ENCODE measurements around the gene RUVBL2. TPM values are rescaled to one million over a fixed set of nuclear protein-coding genes. Genes with fewer than 3 reads are reported as not detected.
"Not testable (repeated sequence)": the region's sequence is repeated elsewhere in the genome, so short reads cannot be mapped to it uniquely, and the experiment has no call there.

RUVBL2 gene
- total RNA-seq, 2 experiments from 2014 or later = 74.7 to 80.1 TPM

DNA sequence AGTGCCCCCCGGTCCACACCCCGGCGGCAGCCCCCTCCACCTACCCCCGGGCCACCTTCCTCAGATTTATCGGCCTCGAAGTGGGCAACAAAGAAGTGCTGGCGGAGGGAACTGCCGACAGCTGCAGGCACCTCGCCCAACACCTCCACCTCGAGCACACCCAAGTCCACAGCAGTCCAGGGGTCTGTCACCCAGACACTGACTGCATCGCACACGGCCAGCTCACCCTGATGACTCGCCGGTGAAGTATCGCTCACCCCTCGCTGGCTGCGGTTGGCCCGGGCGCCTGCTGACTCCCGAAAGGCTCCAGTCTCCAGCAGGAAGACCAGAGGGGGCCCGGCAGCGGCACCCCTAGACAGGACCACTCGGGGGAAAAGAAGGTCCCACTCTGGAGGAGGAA lies 31.9 kb downstream of the RUVBL2 start:
- CTCF ChIA-PET; DNase-seq; H3K36me3 Mint-ChIP-seq (ENCODE audit: low read depth); POLR2A ChIA-PET; H3K27ac Mint-ChIP-seq; H3K27me3 Mint-ChIP-seq; H3K4me3 Mint-ChIP-seq; H3K9me3 Mint-ChIP-seq: not testable (repeated sequence)
- H3K4me1 Mint-ChIP-seq = peaks cover 13% of the 10 kb centered on the region

DNA sequence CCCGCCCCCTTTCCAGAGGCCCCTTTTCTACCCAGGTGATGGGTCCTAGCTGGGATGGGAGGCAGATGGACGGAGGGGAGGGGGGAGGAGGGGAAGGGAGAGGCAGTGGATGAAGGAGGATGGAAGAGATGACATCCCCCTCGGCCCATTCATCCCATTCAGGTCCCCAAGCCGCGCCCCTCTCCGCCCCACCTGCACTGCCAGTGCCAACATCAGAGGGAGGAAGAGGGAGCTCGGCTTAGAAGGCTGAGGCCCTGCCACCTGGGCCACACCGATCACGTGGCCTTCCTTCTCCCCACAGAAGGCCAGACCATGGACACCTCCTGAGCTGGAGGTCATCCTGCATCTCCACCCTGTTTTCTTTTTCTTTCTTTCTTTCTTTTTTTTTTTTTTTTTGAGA lies 35.0 kb downstream of the RUVBL2 start:
- H3K4me3 Mint-ChIP-seq = not testable (repeated sequence)

DNA sequence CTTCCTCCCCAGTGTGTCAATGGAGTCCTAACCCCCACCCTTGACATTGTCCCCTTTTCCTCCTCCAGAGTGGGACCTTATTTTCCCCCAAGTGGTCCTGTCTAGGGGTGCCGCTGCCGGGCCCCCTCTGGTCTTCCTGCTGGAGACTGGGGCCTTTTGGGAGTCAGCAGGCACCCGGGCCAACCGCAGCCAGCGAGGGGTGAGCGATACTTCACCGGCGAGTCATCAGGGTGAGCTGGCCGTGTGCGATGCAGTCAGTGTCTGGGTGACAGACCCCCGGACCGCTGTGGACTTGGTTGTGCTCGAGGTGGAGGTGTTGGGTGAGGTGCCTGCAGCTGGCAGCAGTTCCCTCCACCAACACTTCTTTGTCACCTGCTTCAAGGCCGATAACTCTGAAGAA lies 36.1 kb downstream of the RUVBL2 start:
- H3K27me3 Mint-ChIP-seq; POLR2A ChIA-PET; H3K4me1 Mint-ChIP-seq; H3K9me3 Mint-ChIP-seq; DNase-seq; H3K4me3 Mint-ChIP-seq; H3K27ac Mint-ChIP-seq; CTCF ChIA-PET; H3K36me3 Mint-ChIP-seq (ENCODE audit: low read depth): not testable (repeated sequence)

More for the DNA sequence above, 35.0 kb downstream of the RUVBL2 start:
- H3K27ac Mint-ChIP-seq; H3K36me3 Mint-ChIP-seq (ENCODE audit: low read depth); CTCF ChIA-PET; H3K27me3 Mint-ChIP-seq; DNase-seq; H3K9me3 Mint-ChIP-seq; POLR2A ChIA-PET; H3K4me1 Mint-ChIP-seq: not testable (repeated sequence)

DNA sequence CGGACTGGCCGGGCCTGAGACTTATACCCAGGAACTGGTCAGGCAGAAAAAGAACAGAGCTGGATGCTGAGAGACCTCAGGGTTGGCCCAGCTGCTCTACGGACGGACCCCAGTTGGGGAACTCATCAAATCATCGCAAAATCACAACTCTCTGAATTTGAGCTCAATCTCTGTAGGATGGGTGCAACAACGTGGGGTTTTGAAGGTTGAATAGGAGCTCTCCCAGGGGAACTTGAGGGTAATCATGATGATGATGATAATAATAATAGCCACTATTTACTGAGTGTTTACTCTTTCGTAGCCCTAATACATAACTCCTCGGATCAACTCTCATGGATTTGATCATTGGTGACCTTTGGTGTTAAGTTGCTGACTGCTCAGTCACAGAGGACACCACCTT lies 36.6 kb downstream of the RUVBL2 start:
- POLR2A ChIA-PET, CTCF ChIA-PET: not testable (repeated sequence)

DNA sequence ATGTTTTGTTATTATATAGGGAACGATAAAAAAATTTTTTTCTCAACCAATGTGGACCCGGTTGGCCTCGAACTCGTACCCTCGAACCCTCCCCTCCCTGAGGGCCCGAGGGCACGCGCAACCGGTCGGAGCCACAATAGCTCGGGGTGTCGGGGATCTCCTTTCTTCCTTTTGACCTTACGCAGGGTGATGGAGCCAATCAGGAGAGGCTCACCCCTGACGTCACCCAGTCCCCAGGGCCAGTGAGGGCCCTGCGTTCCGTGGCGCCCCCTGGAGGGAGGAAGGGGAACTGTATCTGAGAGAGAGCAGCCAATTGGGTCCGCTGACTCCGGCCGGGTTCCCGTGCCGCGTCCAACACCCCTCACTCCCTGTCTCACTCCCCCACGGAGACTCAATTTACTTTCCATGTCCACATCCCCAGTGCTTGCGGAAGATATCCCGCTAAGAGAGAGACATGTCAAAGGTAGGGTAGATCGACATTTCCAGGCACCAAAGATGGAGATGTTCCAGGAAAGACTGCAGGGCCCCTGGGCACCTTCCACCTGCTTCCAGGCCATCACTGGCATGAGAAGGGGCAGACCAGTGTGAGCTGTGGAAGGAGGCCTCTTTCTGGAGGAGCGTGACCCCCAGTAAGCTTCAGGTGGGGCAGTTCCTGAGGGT lies 38.1 kb downstream of the RUVBL2 start, which contains the start of gene CGB2:
Gene CGB2, plus strand, starts transcription at position 249 of the 660 bp plus-strand sequence. Its CDS starts 206 bp downstream, at position 455.
- Mint-ChIP-seq H3K4me3 (peak within 1 kb of the TSS; percentile 18), H3K27ac (peak within 1 kb of the TSS; percentile 14)
- H3K9me3 Mint-ChIP-seq; POLR2A ChIA-PET; H3K36me3 Mint-ChIP-seq (ENCODE audit: low read depth); H3K4me1 Mint-ChIP-seq; H3K27me3 Mint-ChIP-seq: not testable (repeated sequence)
- CTCF ChIA-PET = interaction anchor here (0.7 to 0.9 kb wide), 2 partner anchors 12 to 32 kb away, joined by 3 read pairs; no protein-coding TSS in a partner anchor
- DNase-seq = peak; percentile 77

More for the DNA sequence above, 36.6 kb downstream of the RUVBL2 start:
- not testable (repeated sequence) for H3K4me1 Mint-ChIP-seq; H3K9me3 Mint-ChIP-seq; H3K4me3 Mint-ChIP-seq; H3K27me3 Mint-ChIP-seq; DNase-seq; H3K36me3 Mint-ChIP-seq (ENCODE audit: low read depth); H3K27ac Mint-ChIP-seq

DNA sequence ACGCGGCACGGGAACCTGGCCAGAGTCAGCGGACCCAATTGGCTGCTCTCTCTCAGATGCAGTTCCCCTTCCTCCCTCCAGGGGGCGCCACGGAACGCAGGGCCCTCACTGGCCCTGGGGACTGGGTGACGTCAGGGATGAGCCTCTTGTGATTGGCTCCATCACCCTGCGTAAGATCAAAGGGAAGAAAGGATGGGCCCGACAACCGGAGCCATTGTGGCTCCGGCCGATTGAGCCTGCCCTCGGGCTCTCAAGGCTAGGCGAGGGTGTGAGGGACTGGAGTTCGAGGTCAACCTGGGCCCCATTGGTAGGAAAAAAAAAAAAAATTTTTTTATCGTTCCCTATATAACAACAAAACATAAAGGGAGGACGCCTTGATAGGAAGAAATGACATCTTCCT lies 43.1 kb downstream of the RUVBL2 start, which contains the start of gene CGB1:
Gene CGB1, minus strand, starts transcription at position 81 of the 400 bp plus-strand sequence. CDS start 184 bp downstream, outside the sequence.
- POLR2A ChIA-PET, H3K9me3 Mint-ChIP-seq: not testable (repeated sequence)
- peak; percentile 53 for DNase-seq

DNA sequence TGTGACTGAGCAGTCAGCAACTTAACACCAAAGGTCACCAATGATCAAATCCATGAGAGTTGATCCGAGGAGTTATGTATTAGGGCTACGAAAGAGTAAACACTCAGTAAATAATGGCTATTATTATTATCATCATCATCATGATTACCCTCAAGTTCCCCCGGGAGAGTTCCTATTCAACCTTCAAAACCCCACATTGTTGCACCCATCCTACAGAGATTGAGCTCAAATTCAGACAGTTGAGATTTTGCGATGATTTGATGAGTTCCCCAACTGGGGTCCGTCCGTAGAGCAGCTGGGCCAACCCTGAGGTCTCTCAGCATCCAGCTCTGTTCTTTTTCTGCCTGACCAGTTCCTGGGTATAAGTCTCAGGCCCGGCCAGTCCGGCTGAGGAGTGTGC lies 44.4 kb downstream of the RUVBL2 start:
- CTCF ChIA-PET = interaction anchor here (0.6 kb wide), 1 partner anchor 284 kb away, joined by 4 read pairs; no protein-coding TSS in a partner anchor
- H3K27ac Mint-ChIP-seq; POLR2A ChIA-PET; H3K27me3 Mint-ChIP-seq; H3K9me3 Mint-ChIP-seq; H3K4me3 Mint-ChIP-seq; H3K4me1 Mint-ChIP-seq; H3K36me3 Mint-ChIP-seq (ENCODE audit: low read depth); DNase-seq: not testable (repeated sequence)

More for the DNA sequence above, 43.1 kb downstream of the RUVBL2 start, which contains the start of gene CGB1:
- H3K4me1 Mint-ChIP-seq; CTCF ChIA-PET; H3K27ac Mint-ChIP-seq; H3K27me3 Mint-ChIP-seq; H3K4me3 Mint-ChIP-seq; H3K36me3 Mint-ChIP-seq (ENCODE audit: low read depth): not testable (repeated sequence)

DNA sequence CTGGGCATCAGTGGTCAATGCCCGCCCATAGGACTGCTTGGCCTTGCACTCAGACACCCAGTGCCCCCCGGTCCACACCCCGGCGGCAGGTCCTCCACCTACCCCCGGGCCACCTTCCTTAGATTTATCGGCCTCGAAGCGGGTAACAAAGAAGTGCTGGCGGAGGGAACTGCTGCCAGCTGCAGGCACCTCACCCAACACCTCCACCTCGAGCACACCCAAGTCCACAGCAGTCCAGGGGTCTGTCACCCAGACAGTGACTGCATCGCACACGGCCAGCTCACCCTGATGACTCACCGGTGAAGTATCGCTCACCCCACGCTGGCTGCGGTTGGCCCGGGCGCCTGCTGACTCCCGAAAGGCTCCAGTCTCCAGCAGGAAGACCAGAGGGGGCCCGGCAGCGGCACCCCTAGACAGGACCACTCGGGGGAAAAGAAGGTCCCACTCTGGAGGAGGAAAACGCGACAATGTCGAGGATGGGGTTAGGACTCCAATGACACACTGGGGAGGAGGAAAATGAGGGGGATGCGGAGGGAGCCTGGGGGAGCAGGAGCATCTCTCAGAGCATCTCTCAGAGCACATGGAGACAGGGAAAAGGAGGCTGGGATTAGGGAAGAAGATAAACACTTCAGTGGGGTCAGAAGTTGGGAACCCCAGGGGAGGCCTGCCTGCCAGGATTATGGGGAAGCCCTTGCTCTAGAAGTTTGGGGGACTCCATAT lies 45.0 kb downstream of the RUVBL2 start:
- H3K9me3 Mint-ChIP-seq; H3K27me3 Mint-ChIP-seq; H3K27ac Mint-ChIP-seq; H3K36me3 Mint-ChIP-seq (ENCODE audit: low read depth); DNase-seq; H3K4me1 Mint-ChIP-seq; H3K4me3 Mint-ChIP-seq; POLR2A ChIA-PET: not testable (repeated sequence)
- CTCF ChIA-PET = interaction anchor here (0.6 kb wide), 1 partner anchor 284 kb away, joined by 4 read pairs; no protein-coding TSS in a partner anchor

DNA sequence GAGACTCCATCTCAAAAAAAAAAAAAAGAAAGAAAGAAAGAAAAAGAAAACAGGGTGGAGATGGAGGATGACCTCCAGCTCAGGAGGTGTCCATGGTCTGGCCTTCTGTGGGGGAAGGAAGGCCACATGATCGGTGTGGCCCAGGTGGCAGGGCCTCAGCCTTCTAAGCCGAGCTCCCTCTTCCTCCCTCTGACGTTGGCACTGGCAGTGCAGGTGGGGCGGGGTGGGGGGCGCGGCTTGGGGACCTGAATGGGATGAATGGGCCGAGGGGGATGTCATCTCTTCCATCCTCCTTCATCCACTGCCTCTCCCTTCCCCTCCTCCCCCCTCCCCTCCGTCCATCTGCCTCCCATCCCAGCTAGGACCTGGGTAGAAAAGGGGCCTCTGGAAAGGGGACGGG lies 46.0 kb downstream of the RUVBL2 start:
- H3K27me3 Mint-ChIP-seq; H3K9me3 Mint-ChIP-seq; POLR2A ChIA-PET; H3K4me1 Mint-ChIP-seq; CTCF ChIA-PET; H3K36me3 Mint-ChIP-seq (ENCODE audit: low read depth); H3K4me3 Mint-ChIP-seq; H3K27ac Mint-ChIP-seq; DNase-seq: not testable (repeated sequence)

DNA sequence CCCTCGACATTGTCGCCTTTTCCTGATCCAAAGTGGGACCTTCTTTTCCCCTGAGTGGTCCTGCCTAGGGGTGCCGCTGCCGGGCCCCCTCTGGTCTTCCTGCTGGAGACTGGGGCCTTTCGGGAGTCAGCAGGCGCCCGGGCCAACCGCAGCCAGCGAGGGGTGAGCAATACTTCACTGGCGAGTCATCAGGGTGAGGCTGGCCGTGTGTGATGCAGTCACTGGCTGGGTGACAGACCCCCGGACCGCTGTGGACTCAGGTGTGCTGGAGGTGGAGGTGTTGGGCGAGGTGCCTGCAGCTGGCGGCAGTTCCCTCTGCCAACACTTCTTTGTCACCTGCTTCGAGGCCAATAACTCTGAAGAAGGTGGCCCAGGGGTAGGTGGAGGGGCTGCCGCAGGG lies 48.5 kb downstream of the RUVBL2 start:
- H3K4me3 Mint-ChIP-seq = no peak overlapping the region
- ChIA-PET POLR2A (no interaction called here), CTCF (no interaction called here)
- no peak overlapping the region for H3K27ac Mint-ChIP-seq
- no peaks in the 10 kb centered on the region for H3K9me3 Mint-ChIP-seq
- no peak for DNase-seq
- H3K4me1 Mint-ChIP-seq = no peaks in the 10 kb centered on the region
- no peaks in the 10 kb centered on the region for H3K36me3 Mint-ChIP-seq (ENCODE audit: low read depth)
- H3K27me3 Mint-ChIP-seq = no peaks in the 10 kb centered on the region

DNA sequence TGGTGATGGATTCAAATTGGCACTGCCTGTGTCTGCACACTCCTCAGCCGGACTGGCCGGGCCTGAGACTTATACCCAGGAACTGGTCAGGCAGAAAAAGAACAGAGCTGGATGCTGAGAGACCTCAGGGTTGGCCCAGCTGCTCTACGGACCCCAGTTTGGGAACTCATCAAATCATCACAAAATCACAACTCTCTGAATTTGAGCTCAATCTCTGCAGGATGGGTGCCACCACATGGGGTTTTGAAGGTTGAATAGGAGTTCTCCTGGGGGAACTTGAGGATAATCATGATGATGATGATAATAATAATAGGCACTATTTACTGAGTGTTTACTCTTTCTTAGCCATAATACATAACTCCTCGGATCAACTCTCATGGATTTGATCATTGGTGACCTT lies 49.0 kb downstream of the RUVBL2 start:
- H3K27ac Mint-ChIP-seq; H3K4me3 Mint-ChIP-seq; H3K36me3 Mint-ChIP-seq (ENCODE audit: low read depth); H3K9me3 Mint-ChIP-seq; CTCF ChIA-PET; H3K27me3 Mint-ChIP-seq; POLR2A ChIA-PET; H3K4me1 Mint-ChIP-seq; DNase-seq: not testable (repeated sequence)

DNA sequence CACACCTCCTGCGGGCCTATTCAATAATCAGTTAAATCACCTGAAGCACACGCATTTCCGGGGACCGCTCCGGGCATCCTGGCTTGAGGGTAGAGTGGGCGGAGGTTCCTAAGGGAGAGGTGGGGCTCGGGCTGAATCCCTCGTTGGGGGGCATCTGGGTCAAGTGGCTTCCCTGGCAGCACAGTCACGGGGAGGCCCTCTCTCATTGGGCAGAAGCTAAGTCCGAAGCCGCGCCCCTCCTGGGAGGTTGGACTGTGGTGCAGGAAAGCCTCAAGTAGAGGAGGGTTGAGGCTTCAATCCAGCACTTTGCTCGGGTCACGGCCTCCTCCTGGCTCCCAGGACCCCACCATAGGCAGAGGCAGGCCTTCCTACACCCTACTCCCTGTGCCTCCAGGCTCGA lies 49.9 kb downstream of the RUVBL2 start, which contains the start of gene CGB5:
Gene CGB5, plus strand, starts transcription at position 301 of the 400 bp plus-strand sequence. CDS start 362 bp downstream, outside the sequence.
- H3K9me3 Mint-ChIP-seq; H3K36me3 Mint-ChIP-seq (ENCODE audit: low read depth); H3K27ac Mint-ChIP-seq; CTCF ChIA-PET; POLR2A ChIA-PET; H3K4me1 Mint-ChIP-seq; H3K4me3 Mint-ChIP-seq; H3K27me3 Mint-ChIP-seq; DNase-seq: not testable (repeated sequence)

DNA sequence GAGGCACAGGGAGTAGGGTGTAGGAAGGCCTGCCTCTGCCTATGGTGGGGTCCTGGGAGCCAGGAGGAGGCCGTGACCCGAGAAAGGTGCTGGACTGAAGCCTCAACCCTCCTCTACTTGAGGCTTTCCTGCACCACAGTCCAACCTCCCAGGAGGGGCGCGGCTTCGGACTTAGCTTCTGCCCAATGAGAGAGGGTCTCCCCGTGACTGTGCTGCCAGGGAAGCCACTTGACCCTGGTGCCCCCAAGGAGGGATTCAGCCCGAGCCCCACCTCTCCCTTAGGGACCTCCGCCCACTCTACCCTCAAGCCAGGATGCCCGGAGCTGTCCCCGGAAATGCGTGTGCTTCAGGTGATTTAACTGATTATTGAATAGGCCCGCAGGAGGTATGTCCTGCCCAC lies 55.3 kb downstream of the RUVBL2 start, which contains the start of gene CGB8:
Gene CGB8, minus strand, starts transcription at position 101 of the 400 bp plus-strand sequence. CDS start 372 bp downstream, outside the sequence.
- H3K27me3 Mint-ChIP-seq; H3K27ac Mint-ChIP-seq; DNase-seq; H3K9me3 Mint-ChIP-seq; H3K4me3 Mint-ChIP-seq; POLR2A ChIA-PET; H3K4me1 Mint-ChIP-seq; H3K36me3 Mint-ChIP-seq (ENCODE audit: low read depth); CTCF ChIA-PET: not testable (repeated sequence)

DNA sequence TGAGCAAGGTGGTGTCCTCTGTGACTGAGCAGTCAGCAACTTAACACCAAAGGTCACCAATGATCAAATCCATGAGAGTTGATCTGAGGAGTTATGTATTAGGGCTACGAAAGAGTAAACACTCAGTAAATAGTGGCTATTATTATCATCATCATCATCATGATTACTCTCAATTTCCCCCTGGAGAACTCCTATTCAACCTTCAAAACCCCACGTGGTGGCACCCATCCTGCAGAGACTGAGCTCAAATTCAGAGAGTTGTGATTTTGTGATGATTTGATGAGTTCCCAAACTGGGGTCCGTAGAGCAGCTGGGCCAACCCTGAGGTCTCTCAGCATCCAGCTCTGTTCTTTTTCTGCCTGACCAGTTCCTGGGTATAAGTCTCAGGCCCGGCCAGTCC lies 56.1 kb downstream of the RUVBL2 start:
- DNase-seq; H3K36me3 Mint-ChIP-seq (ENCODE audit: low read depth); CTCF ChIA-PET; H3K27ac Mint-ChIP-seq; POLR2A ChIA-PET; H3K4me1 Mint-ChIP-seq; H3K4me3 Mint-ChIP-seq; H3K9me3 Mint-ChIP-seq; H3K27me3 Mint-ChIP-seq: not testable (repeated sequence)
